Forelimb muscle (tissue), 1 donor: ENCODE measurements around the gene ANKRD39. TPM values are rescaled to one million over a fixed set of nuclear protein-coding genes. Genes with fewer than 3 reads are reported as not detected.
A peak's percentile ranks its signal among the peaks of the same experiment; 100 is the strongest.

Experiments used
- DNase-seq: peaks from one replicate; pipeline ENCODE4 v3.0.0-alpha.2; 2013; ENCODE audit warnings: low read depth
- polyA plus RNA-seq: library from polyadenylated mRNA; unstranded; fragments of 120-200 nt; gene quantifications from one replicate; pipeline ENCODE4 v1.2.1, GENCODE V29; 2013; ENCODE audit not compliant: insufficient read length

The ANKRD39 gene
- polyA plus RNA-seq, 1 donor: 7.5 TPM

DNA sequence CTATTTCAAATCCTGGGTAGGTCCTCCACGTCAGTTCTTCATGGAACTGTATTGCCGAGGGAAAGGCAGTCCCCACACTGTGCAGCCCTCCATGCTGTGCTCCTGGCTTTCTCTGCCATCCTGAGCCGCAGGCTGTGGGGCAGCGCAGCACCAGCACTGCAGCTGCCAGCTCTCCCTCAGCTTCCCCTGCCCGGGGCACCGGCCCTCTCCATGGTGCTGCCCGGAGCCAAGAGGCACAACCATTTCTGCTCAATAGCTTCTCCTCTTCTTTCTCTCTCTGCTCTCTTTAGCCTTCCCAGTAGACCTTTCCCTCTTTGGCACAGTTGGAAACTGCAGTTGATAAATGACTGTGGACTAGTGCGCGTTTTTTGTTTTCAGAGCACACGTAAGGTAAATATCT lies 26.1 kb downstream of the ANKRD39 start:
- DNase-seq: no peak

DNA sequence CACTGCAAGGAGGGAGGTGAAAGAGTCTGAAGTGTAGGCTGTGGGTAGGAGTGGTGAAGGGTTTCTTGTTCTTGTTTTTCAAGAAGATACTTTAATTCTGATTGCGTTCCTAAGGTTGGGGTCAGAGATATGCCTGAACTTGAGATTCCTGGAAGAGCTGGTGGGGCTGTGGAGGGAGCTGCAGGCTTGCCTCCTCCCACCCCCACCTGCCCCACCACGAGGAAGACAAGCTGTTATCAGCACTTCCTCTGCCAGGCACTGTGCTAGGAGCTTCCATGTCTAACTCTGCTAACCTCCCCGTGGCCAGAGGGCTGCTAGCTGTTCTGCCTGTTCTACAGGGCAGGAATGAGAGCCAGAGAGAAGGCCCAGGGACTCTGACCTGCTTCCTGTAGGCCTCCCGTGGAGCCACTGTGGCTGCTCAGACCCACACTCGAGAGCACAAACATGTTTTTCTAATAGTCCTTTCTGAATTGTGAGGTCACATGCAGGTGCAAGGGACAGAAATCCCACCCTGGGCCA lies 27.7 kb downstream of the ANKRD39 start:
- no peak for DNase-seq

DNA sequence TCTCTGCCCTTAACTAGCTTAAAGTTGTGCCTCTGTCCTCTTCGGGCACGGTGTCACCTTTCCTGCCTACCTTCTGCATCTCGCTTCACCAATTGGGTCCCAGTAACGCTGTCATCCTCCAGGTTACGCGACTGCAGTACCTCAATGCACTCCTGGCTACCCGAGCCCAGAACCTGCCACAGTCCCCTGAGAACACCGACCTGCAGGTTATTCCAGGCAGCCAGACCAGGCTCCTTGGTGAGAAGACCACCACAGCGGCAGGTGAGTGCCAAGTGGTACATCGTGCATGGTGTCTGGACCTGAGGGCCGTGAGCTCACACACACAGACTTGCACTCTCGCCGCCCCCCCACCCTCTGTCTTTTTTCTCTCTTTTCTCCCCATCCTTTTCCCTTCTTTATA lies 28.9 kb downstream of the ANKRD39 start:
- DNase-seq: no peak

DNA sequence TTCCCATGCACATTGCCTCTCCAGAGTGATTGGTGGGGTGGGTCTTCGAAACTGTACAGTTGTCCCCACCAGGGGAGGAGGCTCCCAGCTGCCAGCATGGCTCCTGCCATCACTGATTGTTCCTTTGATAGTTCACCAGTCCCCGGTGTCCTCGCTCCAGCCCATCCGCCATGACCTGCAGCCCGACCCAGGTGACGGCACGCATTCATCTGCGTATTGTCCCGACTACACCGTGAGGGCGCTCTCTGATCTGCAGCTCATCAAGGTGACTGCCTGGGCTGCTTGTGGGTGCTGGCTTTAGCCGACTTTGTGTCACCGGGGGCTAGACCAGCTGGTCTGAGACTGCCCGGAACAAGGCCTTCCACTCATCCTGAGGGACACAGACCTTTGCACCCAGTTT lies 29.4 kb downstream of the ANKRD39 start:
- DNase-seq: no peak

DNA sequence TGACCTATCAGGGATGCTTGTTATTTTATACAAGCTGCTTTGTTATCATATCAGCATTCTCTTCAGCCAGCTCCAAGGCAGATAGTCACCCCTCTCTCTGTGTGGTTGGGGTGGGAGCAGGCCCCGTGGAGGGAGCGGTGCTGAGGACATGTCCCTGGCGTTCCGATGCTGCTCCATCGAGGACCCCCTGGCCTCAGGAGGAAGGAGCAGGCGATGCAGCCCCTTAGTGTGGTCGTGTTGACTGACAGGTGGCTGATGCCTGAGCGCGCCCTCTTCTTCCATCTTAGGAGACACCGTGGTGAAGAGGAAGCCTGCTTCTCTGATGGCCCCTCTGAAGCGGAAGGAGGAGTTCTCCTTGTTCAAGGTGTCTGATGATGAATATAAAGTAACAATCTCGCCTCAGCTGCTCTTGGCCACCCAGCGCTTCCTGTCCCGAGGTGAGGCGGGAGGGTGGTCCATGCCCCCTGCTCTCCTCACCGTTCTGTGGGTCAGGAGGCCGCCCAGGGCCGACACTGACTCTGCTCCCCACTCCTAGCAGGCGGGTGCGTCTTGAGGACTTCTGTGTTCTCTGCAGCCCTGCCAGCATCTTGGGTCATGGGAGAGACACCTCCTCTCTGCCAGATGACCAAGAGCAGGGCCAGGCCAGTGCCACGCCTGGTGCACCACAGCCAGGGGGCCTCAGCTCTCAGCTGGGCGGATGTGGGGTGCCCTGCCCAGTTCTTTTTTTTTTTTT lies 31.1 kb downstream of the ANKRD39 start:
- DNase-seq: no peak

DNA sequence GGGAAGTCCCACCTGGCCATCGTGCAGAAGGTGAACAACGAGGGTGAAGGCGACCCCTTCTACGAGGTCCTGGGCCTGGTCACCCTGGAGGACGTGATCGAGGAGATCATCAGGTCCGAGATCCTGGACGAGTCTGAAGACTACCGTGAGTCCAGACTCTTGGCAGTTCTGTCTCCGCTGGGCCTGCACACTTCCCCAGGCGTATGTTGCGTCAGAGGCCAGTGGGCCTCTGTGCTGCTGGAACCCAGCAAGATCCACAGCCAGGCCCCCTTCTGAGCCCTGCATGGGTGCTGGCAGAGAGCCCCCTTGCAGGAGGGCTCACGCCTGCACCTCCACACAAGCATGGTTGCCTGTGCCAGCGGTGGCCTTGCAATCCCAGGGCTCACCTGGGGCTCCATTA lies 32.8 kb downstream of the ANKRD39 start:
- DNase-seq: no peak

DNA sequence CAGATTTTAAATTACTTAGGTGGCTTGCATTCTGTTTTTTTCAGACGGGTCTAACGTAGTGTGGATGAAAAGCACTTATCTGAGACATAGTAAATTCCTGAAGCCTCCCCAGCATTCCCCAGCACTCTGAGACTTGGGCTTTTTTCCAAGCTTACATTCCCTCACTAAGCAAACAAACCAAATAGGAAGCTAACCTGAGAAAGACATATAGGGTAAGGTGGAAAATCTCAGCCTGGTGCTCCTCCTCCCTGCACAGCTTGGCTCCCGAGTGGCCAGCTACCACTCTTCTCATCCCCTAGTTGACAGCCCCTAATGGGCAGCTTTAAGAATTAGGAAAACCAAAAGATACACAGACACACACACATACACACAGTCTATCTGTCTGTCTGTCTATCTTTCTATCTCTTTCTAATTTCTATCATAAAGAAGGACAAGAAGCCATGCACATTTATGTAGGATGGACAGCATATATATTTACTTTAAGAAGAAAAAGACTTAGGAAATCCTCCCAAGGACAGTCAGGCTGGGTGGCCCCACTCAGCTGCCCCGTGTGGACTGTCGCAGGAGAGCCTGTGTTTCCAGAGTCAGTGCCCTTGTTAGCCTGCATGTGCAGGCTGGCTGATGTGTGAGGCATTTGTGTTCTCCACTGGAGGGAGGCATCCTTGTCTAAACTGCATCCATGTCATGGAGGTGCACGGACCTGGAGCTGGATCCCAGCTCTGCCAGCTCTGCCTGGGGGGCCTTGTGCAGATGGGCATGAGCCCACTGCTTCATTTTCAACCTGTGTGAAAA lies 33.5 kb downstream of the ANKRD39 start:
- DNase-seq: no peak

DNA sequence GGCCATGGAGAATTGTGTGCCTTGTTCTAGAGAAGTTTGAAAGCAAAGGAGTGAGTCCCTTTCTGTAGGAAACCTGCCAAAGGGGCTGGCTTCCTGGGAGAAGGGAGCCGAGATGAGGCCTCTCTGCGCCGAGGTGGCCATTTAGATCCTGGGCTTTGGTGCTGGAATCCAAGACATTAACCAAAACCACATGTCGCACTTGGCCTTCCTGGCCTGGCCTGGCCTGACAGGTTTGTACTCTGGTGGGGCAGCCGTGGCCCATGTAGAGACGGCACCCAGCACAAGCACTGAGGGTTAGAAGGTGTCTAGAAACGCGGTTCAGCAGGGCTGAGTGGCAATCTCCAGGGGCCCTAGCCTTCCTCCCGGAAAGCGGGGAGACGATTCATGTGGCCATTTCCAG lies 34.6 kb downstream of the ANKRD39 start:
- no peak for DNase-seq

DNA sequence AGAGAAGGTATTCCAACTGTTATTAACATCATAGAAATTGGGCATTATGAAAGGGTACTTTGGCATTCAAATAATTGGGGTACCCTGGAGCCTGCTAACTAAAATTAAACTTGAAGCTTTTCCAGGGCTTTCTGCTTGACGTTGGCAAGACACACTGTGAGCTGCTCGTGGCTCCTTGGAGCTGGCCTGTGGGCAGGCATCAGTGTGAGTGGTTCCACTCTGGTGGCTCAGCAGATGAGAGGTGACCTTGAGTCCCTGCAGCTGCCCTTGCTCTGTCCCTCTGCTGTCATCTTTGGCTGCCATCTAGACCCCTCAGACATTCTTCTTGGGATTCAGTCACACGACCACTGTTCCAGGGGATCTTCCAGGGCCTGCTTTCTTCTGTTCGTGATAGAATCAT lies 35.0 kb downstream of the ANKRD39 start:
- DNase-seq: no peak

DNA sequence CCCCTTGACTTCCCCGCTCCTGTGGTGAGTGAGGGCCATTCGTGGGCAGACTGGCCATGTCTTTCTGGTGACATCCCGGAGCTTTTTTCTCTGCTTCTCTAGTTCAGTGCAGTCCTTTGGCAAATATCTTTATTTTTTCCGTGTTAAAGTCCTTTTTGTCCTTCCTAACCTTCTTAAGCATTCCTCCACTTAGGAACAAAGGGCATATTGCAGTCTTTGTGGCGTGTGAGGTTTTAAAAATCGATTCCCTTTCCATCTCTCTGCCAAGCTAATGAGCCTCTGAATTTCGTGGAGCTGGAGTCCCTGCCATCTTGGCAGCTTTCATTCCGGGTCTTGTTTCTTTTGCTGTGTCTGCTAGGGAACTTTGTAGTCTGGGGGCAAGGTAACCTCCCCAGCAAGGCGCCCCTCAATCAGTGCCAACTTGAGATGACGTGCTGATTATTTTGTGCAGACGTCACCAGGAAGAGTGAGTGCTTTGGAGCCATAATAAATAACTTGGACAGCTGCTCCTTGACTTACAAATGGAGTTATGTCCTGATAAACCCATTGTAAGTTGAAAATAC lies 36.6 kb downstream of the ANKRD39 start:
- DNase-seq: no peak

DNA sequence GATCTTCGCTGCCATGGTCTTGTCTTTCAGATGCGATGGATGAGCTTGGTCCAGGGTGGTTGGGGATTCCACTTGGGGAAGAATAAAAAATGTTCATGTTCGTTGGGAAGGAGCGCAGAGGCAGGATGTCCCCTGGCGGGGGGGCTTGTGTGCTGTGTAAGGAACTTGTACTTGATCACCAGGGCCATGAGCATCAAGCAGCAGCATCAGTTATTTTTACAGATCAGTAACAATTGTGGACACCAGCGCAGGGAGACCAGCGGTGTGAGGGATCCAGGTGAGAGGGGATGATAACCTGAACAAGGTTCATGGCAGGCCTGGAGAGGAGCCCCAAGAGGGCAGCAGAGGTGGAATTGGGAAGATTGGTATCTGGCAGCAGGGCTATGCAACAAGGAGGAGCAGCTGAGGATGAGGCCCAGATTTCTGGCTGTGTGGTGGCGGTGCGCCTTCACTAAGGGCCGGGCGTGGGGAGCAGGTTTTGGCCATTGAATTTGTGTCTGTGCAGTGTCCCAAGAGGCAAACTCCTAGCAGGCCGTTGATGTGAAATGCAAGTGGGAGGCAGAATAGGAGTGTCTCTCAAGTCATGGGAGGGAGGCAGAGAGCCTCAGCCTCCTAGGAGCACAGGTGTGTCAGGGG lies 37.8 kb downstream of the ANKRD39 start:
- DNase-seq: no peak

DNA sequence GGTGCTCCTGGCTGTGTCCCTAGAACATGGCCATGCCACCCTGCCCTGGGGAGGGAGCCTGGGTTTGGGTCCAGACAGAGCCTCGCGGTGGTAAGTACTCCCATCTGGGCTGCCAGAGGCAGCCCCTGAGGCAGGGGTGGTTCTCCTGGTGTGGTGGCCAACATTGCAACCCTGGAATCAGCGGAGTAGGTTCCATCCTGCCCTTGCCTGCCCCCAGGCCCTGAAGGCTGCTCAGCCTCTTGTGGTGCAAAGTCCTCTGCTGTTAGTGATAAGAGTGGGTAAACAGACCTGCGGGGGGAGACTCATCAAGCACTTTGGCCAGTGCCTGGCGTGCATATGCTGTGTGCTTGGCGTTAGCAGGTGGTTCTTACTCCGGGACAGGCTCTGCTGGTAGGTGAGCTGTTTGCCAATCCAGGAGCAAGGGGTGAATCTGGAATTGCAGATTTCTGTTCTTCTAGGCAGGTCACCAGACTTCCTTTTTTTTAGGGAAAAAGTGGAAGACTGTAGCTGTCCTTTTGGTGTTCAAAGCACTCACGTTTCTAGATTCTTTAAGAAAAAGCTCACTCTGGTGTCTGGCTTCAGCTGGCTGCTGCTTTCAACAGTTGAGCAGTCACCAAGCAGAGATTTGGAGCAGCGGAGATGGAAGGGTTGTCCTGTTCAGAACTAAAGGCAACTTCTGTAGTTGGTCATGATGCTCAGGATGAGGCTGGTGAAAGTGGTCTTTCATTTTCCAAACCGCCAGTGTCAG lies 38.5 kb downstream of the ANKRD39 start:
- no peak for DNase-seq

DNA sequence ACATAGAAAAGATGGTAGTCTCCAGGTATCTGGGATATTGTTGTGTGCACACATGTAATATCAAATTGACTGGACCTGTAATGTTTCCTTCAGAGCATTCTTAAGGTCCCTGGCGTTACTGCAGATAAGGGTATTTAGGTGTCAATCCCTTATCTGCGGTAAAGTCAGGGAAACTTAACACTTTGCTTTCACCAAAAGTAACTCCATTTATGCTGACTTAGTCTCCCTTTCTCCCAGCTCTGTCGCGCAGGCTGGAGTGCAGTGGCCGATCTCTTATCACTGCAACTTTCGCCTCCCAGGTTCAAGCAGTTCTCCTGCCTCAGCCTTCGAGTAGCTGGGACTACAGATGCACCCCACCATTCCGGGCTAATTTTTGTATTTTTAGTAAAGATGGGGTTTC lies 39.9 kb downstream of the ANKRD39 start:
- no peak for DNase-seq

DNA sequence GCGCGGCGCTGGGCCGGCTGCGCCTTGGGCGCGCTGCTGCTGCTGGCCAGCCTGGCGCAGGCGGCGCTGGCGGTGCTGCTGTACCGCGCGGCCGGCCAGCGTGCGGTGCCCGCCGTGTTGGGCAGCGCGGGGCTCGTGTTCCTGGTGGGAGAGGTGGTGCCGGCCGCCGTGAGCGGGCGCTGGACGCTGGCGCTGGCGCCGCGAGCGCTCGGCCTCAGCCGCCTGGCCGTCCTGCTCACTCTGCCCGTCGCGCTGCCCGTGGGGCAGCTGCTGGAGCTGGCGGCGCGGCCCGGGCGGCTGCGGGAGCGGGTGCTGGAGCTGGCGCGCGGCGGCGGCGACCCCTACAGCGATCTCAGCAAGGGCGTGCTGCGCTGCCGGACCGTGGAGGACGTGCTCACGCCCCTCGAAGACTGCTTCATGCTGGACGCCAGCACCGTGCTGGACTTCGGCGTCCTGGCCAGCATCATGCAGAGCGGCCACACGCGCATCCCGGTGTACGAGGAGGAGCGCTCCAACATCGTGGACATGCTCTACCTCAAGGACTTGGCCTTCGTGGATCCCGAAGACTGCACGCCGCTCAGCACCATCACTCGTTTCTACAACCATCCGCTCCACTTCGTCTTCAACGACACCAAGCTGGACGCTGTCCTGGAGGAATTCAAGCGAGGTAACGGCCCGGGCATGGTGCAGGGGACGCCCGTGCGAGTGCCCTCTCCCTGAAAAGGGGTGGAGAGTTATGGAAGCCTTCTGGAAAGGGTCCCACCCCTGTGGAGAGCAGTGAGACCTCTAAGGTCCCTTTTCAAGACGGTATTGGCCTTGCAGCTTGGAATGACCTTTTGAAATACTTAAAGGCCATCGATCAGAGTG lies 40.7 kb downstream of the ANKRD39 start:
- DNase-seq: no peak

DNA sequence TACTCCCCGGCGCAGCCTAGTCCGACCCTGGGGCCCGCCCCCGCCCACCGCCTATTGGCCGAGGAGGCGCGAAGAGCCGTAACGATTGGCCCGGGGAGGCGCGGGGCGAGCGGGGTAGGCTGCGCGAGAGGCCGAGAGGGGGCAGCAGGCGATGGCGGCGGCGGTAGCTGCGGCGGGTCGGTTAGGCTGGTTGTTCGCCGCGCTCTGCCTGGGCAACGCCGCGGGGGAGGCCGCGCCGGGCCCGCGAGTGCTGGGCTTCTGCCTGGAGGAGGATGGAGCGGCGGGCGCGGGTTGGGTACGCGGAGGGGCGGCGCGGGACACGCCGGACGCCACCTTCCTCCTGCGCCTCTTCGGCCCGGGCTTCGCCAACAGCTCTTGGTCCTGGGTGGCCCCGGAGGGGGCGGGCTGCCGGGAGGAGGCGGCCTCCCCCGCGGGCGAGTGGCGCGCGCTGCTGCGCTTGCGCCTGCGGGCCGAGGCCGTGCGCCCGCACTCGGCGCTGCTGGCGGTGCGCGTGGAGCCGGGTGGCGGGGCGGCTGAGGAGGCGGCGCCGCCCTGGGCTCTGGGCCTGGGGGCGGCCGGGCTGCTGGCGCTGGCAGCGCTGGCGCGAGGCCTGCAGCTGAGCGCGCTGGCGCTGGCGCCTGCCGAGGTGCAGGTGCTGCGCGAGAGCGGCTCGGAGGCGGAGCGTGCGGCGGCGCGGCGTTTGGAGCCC lies 41.5 kb downstream of the ANKRD39 start, which contains the start of gene CNNM3:
Gene CNNM3, plus strand, starts transcription at position 142 of the 709 bp plus-strand sequence. Its CDS starts 10 bp downstream, at position 152.
- DNase-seq: peak; percentile 59

DNA sequence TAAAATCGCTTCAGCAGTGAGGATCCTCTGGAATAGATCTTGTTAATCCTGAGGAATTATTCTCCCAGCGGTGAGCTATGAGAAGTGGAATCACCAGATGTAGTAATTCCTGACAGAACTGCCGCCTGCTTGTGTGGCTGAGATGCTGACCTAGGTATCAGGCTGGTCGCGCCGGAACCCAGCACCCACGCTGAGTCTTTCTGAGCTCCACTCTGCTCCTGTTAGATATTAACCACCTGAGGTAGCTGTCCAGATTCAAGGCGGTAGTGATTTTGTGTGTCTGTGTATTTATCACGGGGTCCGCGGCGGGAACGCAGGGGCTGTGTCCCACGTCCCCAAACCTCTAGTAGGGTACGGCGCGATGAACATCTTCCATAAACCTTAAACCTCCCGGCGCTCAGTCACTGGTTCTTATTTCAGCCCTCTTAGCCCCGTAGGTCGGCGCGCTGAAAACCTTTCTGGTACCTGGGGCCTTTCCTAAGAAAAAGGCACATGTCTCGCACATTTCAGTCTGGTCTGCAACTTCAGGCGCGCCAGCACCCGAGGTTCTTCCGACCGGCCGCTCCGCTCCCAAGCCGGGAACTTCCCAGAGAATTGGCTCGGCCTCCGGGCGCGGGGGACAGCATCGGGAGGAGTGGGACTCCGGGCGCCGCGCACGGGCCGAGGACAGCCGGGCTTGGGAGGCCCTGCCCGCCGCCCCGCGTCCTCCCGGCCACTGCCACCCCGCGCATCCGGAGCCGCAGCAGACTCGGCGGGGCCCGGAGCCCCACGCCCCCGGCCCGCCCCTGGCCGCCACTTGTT lies 42.3 kb downstream of the ANKRD39 start:
- DNase-seq: no peak

DNA sequence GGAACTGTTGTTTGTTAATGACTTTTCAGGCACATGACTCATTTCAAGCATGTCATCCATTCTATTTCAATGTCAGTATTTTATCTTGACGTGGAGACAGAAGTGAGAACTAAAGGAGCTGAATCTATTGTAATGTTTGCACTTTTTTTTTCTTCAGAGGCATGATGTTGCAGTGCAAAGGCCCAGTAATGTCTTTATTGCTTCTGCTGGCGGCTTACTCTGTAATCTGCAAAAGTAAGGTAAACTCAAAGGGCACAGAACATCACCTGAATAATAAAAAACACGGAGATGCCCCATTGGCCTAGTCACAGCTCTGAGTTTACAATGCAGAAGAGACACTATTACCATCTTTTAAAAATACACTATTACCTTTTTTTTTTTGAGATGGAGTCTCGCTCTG lies 44.2 kb downstream of the ANKRD39 start:
- no peak for DNase-seq

DNA sequence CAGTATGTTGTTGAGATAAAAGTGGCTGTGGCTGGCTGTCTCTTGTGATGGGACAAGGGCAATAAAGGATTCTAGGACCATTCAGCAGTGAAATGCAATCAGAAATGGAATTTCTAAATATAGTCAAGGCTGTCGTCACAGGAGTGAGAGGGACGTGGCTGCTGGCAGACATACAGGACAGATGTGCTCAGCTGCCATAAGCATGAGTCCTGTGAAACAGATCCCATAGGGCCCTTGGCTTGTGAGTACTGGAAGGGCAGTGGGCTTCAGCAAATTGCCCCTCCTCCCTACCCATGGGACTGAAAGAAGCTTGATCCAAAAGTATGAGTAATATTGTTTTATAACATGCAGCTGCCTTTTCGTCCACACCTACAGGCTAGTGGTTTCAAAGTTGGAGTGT lies 45.9 kb downstream of the ANKRD39 start:
- DNase-seq: peak; percentile 81

DNA sequence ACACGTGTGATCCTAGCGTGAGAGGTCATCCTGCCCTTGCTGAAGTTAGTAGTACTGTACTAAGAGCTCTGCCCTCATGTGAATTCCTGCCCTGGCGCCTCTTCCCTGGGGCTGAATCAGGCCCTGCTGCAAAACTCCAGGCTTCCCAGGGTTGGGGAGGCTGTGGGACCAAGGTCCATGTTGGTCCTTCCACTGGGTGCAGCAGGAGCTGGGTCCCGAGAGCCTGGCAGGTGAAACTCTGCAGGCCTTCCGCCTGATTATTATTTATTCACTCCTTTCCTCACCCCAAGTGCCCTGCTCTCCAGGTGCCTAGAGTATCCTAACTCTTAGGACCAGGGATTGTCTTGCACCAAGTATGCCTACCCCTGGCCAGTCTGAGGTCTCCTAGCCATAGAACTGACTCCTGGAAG lies 47.0 kb downstream of the ANKRD39 start:
- DNase-seq: no peak
